Tibial artery (tissue), 4 donors: ENCODE results near the gene LCE3B.

Experiments used
- DNase-seq, 2 donors: peaks; one replicate each; pipeline ENCODE4 v3.0.0-alpha.2; 2019
- H3K27ac ChIP-seq, 2 donors: fragments of 200-600 bp; sonication (generic) in 1 of 2; 1 replicate in 1 of 2; 2 replicates in 1 of 2; pipeline ENCODE4 v1.5.1; 2018 to 2019; ENCODE audit warnings: mild to moderate bottlenecking in 1 of 2
- H3K27me3 ChIP-seq, 2 donors: fragments of 200-600 bp; sonication (generic) in 1 of 2; one replicate each; pipeline versions ENCODE4 v1.5.1 to v1.6.0; 2016 to 2019
- H3K36me3 ChIP-seq, 3 donors: fragments of 200-600 bp; sonication (generic) in 2 of 3; one replicate each; pipeline ENCODE4 v1.5.1; 2016 to 2019; ENCODE audit warnings: mild to moderate bottlenecking in 2 of 3
- H3K4me1 ChIP-seq, 4 donors: fragments of 200-600 bp; sonication (generic) in 2 of 4; 1 replicate in 3 of 4; 2 replicates in 1 of 4; pipeline ENCODE4 v1.5.1; 2016 to 2019
- H3K4me3 ChIP-seq, 2 donors: fragments of 200-600 bp; sonication (generic) in 1 of 2; 1 replicate in 1 of 2; 2 replicates in 1 of 2; pipeline ENCODE4 v1.5.1; 2018 to 2019; ENCODE audit warnings: mild to moderate bottlenecking in 2 of 2
- H3K9me3 ChIP-seq, 3 donors: fragments of 200-600 bp; sonication (generic) in 1 of 3; one replicate each; pipeline ENCODE4 v1.5.1; 2016 to 2019
- CTCF ChIP-seq, 2 experiments: fragments of 200-600 bp in 1 of 2; fragments of 450-650 bp in 1 of 2; IDR thresholded peaks; one replicate each; pipeline ENCODE4 v1.5.1; 2017 to 2019; ENCODE audit warnings: antibody characterized with exemption in 2 of 2, mild to moderate bottlenecking in 1 of 2, moderate library complexity in 1 of 2
- intact Hi-C: fragments of 100-400 bp; cut with DNase I; formaldehyde crosslinking; loops from one replicate; pipeline ENCODE4 v1.15.0; 2023; ENCODE audit warnings: low total_unique reads

The LCE3B gene

DNA sequence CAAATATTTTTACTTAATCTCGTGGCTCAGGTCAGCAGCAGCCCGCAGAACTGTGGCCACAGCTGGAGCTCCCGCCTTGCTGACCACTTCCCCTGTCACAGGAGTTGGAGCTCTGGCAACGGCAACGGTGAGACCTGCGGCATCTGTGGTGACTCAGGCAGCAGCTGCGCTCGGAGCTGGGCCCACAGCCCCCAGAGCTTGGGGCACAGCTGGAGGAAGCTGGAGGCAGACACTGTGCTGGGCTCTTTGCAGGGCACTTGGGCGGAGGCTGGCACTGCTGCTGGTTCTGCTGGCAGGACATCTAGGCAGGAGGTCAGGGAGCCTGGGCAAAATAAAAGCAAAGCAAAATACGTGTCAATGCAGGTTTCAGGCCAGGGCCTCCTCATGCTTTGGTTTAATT lies 9.2 kb downstream of the LCE3B start, which contains the start of gene LCE3A:
Gene LCE3A, minus strand, starts transcription at position 301 of the 400 bp plus-strand sequence. Its CDS starts 0 bp downstream, at position 301.
- intact Hi-C loops, result no loop called here
- Histone ChIP-seq H3K36me3 (no peaks in the 10 kb centered on the region), H3K27me3 (no peaks in the 10 kb centered on the region), H3K9me3 (peaks cover 2 to 17% (median 10%) of the 10 kb centered on the region in 3 donors), H3K4me3 (no peak within 1 kb of the TSS), H3K27ac (no peak within 1 kb of the TSS), H3K4me1 (no peaks in the 10 kb centered on the region)
- TF ChIP-seq CTCF (IDR thresholded peaks at IDR 0.05), result no peak
- DNase-seq, result no peak

DNA sequence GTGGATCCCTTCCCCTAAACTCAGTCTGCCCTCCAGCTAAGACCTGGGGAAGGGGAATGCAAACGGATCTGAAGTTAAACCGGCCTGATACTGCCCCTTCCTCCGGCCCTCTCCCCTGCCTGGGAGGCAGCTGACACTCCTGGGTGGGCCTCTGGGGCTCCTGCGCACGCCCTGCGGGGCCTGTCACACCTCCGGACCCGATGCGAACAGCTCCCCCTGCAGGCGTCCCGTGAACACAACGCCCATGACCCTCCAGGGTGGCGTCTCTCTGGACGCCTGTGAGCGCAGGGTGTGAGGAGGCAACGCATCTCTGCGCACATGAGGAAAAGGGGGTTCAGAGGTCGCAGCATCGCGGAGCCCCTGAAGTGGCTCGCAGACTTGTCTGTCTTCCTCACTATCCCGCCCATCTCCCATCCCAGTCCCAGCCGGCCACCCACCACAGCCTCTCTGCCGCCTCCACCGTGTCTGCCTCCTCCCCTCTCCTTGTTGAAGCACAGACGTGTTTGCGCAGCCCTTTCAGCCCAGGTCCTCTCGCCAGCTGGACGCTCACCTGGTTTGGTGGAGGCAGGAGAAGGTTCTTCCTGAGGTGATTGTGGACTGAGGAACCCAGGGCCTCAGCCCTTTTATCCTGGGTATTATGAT lies 9.7 kb downstream of the LCE3B start:
- H3K9me3 ChIP-seq, result peaks cover 2 to 17% (median 10%) of the 10 kb centered on the region in 3 donors
- H3K27ac ChIP-seq, result no peak overlapping the region

DNA sequence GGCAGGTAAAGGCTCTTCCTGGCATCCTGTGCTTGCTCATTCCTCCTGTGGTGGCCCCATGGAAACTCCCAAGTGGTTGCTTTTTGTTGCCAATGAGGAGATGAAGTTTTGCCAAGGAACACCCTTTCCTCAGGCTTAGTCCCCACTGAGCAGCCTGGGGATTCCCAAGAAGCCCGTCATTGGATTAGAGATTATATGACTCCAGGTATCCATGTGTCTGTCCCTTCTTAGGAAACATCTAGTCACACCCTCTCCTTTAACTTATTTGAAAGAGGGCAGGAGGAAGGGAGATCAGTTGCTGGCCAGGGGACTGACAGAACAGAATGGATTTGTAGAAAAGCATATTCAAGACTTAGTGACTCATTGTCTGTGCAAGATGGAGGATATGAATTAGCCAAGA lies 13.1 kb downstream of the LCE3B start:
- no peaks in the 10 kb centered on the region for H3K4me1 ChIP-seq
- H3K9me3 ChIP-seq, result no peaks in the 10 kb centered on the region
- TF ChIP-seq CTCF (IDR thresholded peaks at IDR 0.05), result no peak
- intact Hi-C loops, result no loop called here
- no peak for DNase-seq
- H3K4me3 ChIP-seq, result no peak overlapping the region
- H3K36me3 ChIP-seq, result no peaks in the 10 kb centered on the region
- no peaks in the 10 kb centered on the region for H3K27me3 ChIP-seq
- no peak overlapping the region for H3K27ac ChIP-seq

More for the DNA sequence above, 9.7 kb downstream of the LCE3B start:
- TF ChIP-seq CTCF (IDR thresholded peaks at IDR 0.05), result no peak
- intact Hi-C loops, result no loop called here
- no peak for DNase-seq
- Histone ChIP-seq H3K36me3 (no peaks in the 10 kb centered on the region), H3K4me1 (no peaks in the 10 kb centered on the region), H3K4me3 (no peak overlapping the region), H3K27me3 (no peaks in the 10 kb centered on the region)

- H3K4me3 ChIP-seq, result no peak overlapping the region
- no peaks in the 10 kb centered on the region for H3K4me1 ChIP-seq
- no peak for DNase-seq
- no peak for TF ChIP-seq CTCF (IDR thresholded peaks at IDR 0.05)
- no peaks in the 10 kb centered on the region for H3K36me3 ChIP-seq
- H3K27ac ChIP-seq, result no peak overlapping the region
- H3K27me3 ChIP-seq, result no peaks in the 10 kb centered on the region
- no peaks in the 10 kb centered on the region for H3K9me3 ChIP-seq
- intact Hi-C loops, result no loop called here
Measured at GRCh38 chr1:152630596-152630995, 17.0 kb downstream of the LCE3B start.

DNA sequence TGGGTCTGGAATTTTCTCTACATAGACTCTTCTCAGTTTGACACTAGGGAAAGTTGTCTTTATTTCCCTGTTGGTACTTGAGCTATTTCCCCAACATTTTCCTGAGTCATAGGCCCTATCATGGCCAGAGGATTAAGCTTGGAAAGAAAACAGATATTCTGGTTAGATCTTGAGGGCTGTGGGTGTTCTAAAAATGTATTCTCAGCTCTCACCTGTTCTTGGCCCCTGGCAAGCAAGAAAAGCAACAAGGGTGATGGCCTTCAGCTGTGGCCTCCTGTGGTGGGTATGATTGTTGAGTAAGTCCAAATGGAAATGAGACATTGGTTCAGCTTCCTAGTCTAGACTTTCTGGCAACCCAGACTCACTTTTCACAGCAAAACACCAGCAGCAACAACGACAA lies 26.7 kb downstream of the LCE3B start:
- Histone ChIP-seq H3K4me1 (no peaks in the 10 kb centered on the region), H3K4me3 (no peak overlapping the region), H3K27me3 (no peaks in the 10 kb centered on the region), H3K9me3 (no peaks in the 10 kb centered on the region), H3K36me3 (no peaks in the 10 kb centered on the region), H3K27ac (no peak overlapping the region)
- TF ChIP-seq CTCF (IDR thresholded peaks at IDR 0.05), result no peak
- intact Hi-C loops, result no loop called here
- no peak for DNase-seq

DNA sequence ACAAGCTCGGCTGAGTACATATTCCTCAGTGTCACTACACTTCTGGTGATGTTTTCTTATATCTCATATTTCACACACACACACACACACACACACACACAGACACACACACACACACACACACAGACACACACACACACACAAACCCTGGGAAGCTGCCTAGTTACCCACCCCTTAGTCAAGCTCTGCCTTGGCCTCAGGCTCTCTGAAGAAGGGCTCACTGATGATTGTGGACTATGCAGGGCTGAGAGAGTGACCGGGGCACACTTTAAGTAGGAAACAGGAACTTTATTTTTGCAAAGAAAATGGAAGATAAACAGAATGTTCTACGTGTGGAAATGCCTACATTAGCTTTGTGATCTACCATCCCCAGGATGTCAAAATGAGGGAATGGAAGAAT lies 30.3 kb downstream of the LCE3B start:
- intact Hi-C loops, result no loop called here
- H3K4me1 ChIP-seq, result no peaks in the 10 kb centered on the region
- no peak for TF ChIP-seq CTCF (IDR thresholded peaks at IDR 0.05)

More for the DNA sequence above, 30.3 kb downstream of the LCE3B start:
- no peak for DNase-seq
- Histone ChIP-seq H3K36me3 (no peaks in the 10 kb centered on the region), H3K27ac (no peak overlapping the region), H3K27me3 (no peaks in the 10 kb centered on the region), H3K4me3 (no peak overlapping the region), H3K9me3 (no peaks in the 10 kb centered on the region)
